GM21381 (cell line): ENCODE data around the gene COA1.
"Not testable (repeated sequence)": the region's sequence is repeated elsewhere in the genome, so short reads cannot be mapped to it uniquely, and the experiment has no call there.

Experiments used
- ATAC-seq: cut with Tn5 transposase; IDR thresholded peaks from one replicate; pipeline ENCODE4 v1.9.1; 2021; ENCODE audit warnings: mild to moderate bottlenecking, moderate library complexity; ENCODE audit not compliant: unreplicated experiment

Gene COA1, protein sequence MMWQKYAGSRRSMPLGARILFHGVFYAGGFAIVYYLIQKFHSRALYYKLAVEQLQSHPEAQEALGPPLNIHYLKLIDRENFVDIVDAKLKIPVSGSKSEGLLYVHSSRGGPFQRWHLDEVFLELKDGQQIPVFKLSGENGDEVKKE

DNA sequence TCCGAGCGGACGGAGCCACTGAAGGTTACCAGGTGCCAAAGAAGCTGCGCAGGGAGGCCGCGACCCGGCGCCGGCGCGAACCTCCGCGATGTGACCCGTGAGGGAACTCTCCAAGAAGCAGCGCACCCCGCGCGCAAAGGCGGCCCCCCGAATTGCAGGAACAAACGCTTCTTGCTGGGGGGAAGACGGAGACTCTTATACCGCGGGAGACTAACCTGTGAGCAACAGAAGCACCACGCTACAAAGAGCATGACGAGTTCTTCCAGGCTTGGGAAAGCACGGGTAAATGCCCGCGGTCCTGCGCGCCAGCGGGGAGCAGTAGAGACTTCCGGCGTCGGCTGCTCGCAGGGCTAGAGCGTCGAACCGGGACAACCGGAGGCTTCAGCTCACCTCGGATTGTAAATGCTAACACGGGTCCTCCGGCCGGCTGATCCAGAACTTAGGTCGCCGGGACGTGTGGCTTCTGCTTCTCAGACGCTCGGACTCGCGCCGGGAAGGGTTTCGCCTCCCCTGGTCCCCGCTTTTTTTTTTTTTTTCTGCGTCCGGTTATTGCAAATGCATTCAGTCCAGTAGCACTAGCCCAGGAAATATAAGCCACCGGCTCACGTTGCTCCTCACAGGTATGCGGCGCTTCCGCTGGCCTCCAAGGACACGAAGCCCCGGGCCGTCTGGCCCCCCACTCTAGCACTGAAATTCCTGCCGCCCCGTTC, at the start of gene COA1:
COA1 (minus strand) TSS at position 310 of the 710 bp plus-strand sequence. CDS start 80,909 bp downstream, outside the sequence.
- ATAC-seq, result peak; percentile 82

DNA sequence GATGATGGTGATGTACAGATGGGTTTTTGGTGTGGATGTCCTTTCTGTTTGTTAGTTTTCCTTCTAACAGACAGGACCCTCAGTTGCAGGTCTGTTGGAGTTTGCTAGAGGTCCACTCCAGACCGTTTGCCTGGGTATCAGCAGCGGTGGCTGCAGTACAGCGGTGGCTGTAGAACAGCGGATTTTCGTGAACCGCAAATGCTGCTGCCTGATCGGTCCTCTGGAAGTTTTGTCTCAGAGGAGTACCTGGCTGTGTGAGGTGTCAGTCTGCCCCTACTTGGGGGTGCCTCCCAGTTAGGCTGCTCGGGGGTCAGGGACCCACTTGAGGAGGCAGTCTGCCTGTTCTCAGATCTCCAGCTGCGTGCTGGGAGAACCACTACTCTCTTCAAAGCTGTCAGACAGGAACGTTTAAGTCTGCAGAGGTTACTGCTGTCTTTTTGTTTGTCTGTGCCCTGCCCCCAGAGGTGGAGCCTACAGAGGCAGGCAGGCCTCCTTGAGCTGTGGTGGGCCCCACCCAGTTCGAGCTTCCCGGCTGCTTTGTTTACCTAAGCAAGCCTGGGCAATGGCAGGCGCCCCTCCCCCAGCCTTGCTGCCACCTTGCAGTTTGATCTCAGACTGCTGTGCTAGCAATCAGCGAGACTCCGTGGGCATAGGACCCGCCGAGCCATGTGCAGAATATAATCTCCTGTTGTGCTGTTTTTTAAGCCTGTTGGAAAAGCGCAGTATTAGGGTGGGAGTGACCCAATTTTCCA, 49.1 kb upstream of the COA1 start:
- not testable (repeated sequence) for ATAC-seq

DNA sequence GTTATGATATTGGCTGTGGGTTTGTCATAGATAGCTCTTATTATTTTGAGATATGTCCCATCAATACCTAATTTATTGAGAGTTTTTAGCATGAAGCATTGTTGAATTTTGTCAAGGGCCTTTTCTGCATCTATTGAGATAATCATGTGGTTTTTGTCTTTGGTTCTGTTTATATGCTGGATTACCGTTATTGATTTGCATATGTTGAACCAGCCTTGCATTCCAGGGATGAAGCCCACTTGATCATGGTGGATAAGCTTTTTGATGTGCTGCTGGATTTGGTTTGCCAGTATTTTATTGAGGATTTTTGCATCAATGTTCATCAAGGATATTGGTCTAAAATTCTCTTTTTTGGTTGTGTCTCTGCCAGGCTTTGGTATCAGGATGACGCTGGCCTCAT, 45.9 kb upstream of the COA1 start:
- ATAC-seq, result not testable (repeated sequence)

DNA sequence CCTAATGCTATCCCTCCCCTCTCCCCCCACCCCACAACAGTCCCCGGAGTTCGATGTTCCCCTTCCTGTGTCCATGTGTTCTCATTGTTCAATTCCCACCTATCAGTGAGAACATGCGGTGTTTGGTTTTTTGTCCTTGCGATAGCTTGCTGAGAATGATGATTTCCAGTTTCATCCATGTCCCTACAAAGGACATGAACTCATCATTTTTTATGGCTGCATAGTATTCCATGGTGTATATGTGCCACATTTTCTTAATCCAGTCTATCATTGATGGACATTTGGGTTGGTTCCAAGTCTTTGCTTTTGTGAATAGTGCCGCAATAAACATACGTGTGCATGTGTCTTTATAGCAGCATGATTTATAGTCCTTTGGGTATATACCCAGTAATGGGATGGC, 43.9 kb upstream of the COA1 start:
- ATAC-seq, result not testable (repeated sequence)

DNA sequence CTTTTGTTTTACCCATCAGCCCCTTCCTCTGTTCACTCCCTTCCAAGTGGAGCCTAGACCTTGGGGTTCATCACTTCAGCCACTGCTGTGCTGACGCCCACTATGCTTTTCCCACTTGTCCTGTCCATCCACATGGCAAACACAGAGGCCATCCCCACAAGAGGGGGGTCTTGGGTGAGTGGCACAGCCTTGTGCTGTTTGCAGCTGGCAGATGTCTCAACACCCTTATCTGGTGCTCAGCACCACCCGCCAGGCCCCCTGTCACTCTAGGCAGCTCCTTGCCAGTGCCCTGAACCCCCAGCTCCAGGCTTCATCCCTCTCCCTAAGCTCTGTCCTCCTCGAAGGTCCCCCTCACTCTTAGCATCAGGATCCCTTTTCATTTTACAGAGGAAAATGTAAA, 42.2 kb upstream of the COA1 start:
- no peak for ATAC-seq

DNA sequence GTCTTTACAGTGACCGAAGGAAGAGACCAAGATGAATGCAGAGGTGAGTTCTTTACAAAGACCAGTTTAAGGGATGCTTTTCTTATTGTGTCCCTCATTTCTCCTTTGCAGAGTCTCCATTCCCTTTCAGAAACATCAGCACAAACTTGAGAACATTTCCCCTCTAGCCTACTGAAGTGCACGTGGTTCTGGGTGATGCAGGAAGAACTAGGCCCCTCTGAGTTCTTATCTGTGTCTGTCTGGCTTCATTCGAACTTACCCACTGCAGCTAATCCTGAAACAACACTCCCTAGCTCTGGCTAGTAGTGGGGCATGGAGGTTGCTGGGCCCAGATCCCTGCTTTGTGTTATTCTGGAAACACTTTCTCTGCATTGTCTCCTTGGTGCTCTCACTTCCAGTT, 41.8 kb upstream of the COA1 start:
- no peak for ATAC-seq

DNA sequence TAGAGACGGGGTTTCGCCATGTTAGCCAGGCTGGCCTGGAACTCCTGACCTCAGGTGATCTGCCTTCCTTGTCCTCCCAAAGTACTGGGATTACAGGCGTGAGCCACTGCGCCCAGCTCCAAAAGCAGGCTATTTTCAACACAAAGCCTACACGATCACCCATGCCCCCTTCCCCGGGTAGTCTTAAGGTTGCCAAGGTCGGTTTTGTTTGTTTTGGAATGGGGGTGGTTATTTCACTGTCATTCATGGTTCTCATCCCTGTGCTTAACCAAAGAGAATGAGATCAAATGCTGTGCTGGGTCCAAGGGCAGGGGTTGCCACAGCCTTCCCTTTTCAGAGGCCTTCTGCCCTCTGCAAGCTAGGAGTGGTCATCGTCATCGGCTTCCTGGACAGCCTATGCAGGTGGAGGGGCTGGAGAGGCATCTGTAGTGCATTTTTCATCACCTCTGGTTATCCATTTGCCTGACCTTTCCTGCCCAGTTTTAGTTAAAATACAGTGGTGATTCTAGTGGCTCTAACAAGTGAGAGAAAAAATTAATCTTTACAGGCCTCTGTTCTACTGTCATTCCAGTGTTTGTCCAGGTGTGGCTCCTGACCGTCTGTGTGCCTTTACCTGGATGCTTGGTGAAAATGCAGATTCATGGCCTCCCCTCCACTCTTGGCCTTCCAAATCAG, 40.6 kb upstream of the COA1 start:
- no peak for ATAC-seq

DNA sequence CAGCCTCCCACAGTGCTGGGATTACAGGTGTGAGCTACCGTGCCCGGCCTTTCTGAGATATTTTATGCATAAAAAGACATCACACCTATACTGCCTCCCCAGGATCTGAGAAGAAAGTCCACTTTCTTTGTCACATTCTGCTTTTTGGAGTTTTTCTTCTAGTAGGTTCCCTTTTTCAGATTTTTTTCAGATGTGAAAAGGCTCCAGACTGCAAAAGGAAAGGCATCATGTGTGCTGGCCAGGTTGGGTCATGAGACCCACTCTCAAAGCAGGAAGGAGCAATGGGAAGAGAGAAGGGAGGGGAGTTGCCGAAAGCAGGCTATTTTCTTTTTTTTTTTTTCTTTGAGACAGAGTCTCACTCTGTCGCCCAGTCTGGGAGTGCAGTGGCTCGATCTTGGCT, 40.0 kb upstream of the COA1 start:
- no peak for ATAC-seq

DNA sequence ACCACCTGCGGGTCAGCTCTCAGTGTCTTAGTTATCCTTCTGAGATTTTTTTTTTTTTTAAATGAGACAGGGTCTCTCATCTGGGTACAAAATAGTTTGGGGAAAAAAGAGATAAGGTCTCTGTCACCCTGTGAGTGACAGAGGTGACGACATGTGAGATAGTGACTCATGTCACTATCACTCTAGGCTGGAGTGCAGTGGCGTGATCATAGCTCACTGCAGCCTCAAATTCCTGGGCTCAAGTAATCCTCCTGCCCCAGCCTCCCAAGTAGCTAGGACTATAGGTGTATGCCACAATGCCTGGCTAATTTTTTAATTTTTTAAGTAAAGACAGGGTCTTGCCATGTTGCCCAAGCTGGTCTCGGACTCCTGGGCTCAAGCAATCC, 39.6 kb upstream of the COA1 start:
- ATAC-seq, result no peak

DNA sequence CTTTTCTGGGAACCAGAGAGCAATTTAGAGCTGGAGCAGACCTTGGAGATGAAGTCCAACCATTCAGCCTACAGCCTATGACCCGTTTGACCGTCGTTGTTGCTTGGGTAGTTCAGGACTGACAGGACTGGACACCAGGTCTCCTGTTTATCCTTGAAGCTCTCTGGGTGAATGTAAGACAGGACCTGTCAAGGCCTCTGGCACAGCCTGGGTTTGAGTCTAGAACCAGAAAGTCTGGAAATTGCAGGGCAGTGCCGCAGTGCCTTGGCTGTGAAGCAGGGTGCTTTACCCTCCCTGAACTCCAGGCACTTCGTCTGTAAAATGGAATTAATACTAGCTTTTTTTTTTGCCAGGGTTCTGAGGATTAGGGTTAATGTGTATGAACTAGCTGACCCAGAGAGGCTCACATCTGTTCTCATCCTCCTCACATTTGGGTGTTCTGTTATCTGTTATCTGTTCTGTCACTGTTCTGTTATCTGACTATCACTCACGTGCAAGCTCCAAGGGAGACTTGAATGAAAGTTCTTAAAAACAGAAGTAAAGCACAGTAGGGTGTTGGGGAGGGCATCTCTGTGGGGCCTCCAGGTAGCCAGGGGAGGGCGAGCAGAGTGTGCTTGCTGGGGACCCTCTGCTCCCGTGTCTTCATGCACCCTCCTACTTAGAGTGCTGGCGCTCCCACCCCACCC, 39.0 kb upstream of the COA1 start:
- no peak for ATAC-seq

DNA sequence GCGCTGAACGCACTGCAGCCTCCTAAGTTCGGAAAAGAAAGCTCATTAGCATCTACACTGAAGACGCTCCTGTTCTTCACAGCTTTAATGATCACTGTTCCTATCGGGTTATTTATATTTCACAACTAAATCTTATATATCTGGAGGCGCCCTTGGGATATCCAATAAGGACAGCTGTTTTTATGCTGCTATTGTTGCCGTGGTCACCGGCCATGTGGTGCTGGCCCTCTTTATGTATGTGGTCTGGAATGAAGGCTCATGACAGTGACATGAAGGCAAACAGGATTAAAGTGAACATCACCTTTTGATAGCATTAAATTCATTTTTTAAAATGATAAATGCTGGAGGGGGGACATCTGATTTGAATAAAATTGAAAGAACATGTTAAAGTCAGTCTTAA, 38.0 kb upstream of the COA1 start:
- no peak for ATAC-seq

DNA sequence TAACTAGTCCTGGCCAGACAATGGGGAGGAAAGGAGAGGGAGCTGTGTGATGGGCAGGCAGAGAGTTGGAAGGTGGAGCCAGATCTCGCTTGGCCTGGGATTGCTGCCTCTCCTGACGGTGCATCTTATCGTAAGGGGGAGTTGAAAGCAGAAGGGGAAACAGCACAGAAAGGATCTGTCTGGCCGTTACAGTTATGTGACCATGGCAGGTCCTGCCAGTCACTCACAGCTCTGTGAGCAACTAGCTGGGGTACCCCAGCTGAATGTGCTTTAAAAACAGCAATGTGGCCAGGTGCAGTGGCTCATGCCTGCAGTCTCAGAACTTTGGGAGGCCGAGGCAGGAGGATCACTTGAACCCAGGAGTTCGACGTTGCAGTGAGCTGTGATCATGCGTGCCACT, 37.2 kb upstream of the COA1 start:
- ATAC-seq, result no peak

DNA sequence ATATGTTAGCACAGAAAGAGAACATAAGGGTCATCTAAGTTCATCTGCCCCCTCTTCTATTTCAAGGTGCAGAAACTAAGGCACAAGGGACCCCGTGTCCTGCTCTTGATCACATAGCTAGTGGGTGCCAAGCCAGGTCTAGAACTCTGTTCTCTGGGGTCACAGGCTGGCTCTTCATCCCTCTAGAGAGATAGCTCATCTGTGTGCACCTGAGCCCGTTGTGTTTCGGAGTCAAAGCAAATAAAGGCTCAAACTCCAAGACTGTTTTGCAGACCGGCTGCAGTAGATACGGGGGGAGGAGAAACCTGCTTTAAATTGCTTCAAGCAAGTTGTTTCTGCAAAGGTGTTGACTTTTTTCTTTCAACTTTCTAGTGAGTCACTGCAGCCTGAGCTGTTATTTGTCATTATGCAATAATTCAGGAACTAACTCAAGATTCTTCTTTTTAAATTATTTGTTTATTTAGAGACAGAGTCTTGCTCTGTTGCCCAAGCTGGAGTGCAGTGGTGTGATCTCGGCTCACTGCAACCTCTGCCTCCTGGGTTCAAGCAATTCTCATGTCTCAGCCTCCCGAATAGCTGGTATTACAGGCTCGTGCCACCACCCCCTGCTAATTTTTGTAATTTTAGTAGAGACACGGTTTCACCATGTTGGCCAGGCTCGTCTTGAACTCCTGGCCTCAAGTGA, 35.6 kb upstream of the COA1 start:
- ATAC-seq, result no peak

DNA sequence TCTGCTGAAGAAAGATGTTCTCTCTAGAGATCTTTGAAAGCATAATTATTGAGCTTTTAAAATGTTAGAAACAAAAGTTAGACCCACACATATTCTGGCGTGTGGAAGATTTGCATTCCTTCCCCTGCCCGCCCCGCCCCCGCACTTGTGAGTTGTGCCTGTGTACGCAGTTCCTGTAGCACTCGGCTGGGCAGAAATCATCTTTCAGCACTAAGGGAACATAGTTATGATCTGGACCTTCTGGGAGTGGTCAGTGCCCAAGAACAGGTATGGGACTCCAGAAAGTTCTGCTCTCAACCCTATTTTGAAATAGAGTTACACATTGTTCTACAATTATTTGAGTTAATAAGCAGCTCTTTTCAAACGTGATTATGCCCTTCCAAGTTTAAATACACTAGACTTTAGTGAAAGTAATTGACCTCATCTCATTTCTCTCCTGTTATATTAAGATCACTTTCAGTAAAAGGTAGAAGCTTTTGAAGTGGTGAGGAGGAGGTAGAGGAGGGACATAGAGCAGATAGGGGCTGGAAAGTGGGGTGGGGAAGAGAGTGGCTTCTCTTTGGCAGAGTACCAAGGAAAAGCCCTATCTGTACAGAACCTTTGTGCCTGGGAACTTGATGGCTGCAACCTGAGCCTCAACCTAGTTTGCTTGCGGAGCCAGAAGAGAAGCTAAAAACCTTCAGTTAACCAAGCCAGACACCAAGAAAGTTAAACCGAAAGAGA, 34.9 kb upstream of the COA1 start:
- ATAC-seq, result peak; percentile 49

DNA sequence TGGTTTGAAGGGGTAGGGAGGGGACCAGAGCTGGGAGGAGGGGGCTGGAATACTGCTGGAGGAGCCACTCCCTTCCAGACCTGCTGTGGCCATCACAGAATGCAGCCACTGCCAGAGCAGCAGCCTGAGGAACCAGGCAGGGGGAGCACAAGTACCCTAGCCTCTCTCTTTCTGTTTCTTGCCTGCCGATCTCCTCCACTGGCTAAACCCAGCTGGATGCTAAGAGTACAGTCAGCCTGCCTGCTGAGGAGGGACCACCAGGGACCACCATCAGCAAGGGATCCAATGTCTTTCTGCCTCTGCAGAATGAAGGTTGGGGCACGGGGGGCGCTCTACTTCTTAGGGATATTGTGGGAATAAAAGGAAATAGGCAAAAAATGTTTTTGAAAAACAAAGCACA, 33.9 kb upstream of the COA1 start:
- ATAC-seq, result no peak

DNA sequence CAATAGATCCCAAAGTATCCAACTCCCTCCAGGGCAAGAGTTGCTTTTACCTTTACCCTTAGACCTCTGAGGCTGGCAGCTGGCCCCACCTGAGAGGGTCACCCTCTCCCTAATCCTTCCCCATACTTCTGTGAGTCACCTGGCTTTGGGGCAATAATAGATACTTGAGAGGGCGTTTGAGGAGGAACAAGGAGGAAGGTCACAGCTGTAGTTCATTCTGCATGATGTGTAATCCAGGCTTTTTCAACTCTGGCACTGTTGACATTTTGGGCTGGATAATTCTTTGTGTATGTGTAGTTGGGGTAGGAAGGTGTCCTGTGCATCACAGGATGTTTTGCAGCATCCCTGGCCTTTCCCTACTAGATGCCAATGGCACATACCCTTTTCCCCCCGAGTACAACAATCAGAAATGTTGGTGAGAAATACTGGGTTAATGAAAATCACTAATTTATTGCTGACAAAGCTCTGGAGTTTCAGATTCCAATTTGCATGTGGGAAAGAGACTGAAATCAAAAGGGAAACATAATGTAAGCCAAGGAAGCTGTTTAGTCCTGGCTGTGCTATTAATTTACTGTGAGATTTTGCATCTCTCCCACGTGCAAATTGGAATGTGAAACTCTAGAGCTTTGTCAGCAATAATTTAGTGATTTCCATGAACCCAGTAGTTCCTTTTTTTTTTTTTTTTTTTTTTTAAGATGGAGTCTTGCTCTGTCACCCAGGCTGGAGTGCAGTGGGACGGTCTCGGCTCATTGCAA, 32.8 kb upstream of the COA1 start:
- no peak for ATAC-seq

DNA sequence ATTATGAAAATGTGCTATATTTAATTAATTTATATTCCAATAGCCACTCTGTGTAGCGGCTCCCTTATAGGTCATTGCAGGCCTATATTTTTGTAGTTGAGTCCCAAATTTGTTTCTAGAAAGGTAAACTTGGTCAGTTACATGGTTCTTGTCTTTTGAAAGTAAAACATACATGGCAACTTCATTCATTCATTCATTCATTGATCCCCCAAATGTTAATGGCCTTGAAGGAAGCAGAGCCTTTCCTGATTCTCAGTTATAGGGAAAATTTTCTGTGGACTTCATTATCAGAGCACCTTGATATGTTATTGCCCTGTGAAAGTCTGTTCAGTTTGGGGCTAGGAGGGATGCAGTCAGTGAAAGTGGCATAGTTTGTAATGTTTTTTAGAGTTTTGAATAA, 32.1 kb upstream of the COA1 start:
- no peak for ATAC-seq

DNA sequence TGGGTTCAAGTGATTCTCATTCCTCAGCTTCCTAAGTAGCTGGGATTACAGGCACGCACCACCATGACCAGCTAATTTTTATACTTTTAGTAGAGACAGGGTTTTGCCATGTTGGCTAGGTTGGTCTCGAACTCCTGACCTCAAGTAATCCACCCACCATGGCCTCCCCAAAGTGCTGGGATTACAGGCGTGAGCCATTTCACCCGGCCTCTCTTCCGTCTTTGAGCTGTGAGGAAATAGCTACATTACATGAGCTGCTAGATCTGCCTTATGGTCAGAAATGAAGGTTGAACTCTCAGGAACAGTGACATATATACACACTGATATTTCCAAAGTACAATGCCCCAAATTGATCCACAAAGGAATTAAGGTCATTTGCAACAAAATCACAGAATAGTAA, 31.5 kb upstream of the COA1 start:
- no peak for ATAC-seq
